Thoracic aorta (tissue), 2 donors: ENCODE results near the gene AHRR. TPM values are rescaled to one million over a fixed set of nuclear protein-coding genes. Genes with fewer than 3 reads are reported as not detected.

Experiments
- ATAC-seq: fragments of 150-250 bp; one replicate; pipeline ENCODE4 v1.8.0; 2017; ENCODE audit warnings: low read depth; ENCODE audit not compliant: insufficient number of reproducible peaks, low FRiP score
- DNase-seq: peaks from one replicate; pipeline ENCODE4 v3.0.0-alpha.2; 2020; ENCODE audit warnings: low spot score
- H3K27ac ChIP-seq, 2 donors: fragments of 200-600 bp; sonication (generic); 1 replicate in 1 of 2; 2 replicates in 1 of 2; pipeline ENCODE4 v1.5.1; 2016; ENCODE audit warnings: mild to moderate bottlenecking in 2 of 2, moderate library complexity in 2 of 2
- H3K27me3 ChIP-seq: fragments of 200-600 bp; sonication (generic); replicated peaks from 2 replicates; pipeline ENCODE4 v1.6.0; 2016; ENCODE audit warnings: mild to moderate bottlenecking; ENCODE audit not compliant: insufficient read depth
- H3K36me3 ChIP-seq: fragments of 200-600 bp; sonication (generic); one replicate; pipeline ENCODE4 v1.5.1; 2016
- H3K4me1 ChIP-seq, 2 donors: fragments of 200-600 bp; sonication (generic); 1 replicate in 1 of 2; 2 replicates in 1 of 2; pipeline versions ENCODE4 v1.5.1 to v1.6.0; 2016; ENCODE audit warnings: low read depth in 2 of 2, mild to moderate bottlenecking in 1 of 2; ENCODE audit not compliant: control insufficient read depth in 1 of 2
- H3K4me3 ChIP-seq: fragments of 200-600 bp; sonication (generic); 2 replicates; pipeline ENCODE4 v1.5.1; 2016; ENCODE audit warnings: mild to moderate bottlenecking
- H3K9me3 ChIP-seq: fragments of 200-600 bp; sonication (generic); 2 replicates; pipeline ENCODE4 v1.5.1; 2016
- total RNA-seq, 2 donors: library from RNA; depleted of rRNA; stranded (reverse); fragments of >200 nt; gene quantifications; one replicate each; pipeline versions ENCODE4 v1.1.0 to v1.2.3, GENCODE V29; 2016
- TF ChIP-seq, protein P1 (sequence below): fragments of 200-600 bp; sonication (generic); IDR thresholded peaks from one replicate; pipeline ENCODE4 v1.5.1; 2019; ENCODE audit warnings: antibody characterized with exemption

Gene AHRR
- total RNA-seq, 2 donors from 2014 or later, result 0.85 to 3.1 TPM

DNA sequence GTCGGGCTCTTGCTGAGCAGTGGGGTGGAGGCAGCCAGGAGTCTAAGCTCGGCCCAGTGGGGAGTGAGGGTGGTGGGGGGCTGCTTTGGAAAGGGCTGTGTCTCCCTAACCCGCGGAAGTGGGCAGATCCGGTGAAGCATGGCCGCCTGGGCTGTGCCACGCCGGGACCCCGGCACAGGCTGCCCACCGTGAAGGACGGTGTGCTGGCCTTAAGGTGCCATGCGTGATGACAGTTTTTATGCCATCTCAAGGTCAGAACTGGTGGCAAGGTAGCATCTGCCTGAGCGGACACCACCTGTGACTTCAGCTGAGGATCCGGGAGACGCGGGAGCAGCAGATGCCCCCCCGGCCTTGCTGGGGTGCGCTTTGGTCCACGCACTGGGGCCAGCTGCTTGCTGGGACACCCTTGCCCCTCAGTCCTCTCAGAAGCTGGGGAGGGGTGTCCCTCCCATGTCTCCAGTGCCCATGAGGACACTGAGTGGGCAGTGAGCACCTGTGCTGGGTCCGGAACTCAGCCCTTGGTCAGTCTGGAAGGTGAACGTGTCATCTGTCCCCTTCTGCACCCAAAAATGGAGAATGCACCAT, 53.9 kb downstream of the AHRR start:
- H3K27ac ChIP-seq, result no peak overlapping the region
- H3K27me3 ChIP-seq, result no peaks in the 10 kb centered on the region
- peaks cover 0 to 4% of the 10 kb centered on the region in 2 donors for H3K4me1 ChIP-seq
- no peaks in the 10 kb centered on the region for H3K36me3 ChIP-seq
- H3K4me3 ChIP-seq, result no peak overlapping the region
- ATAC-seq (no peak), DNase-seq (no peak)
- TF ChIP-seq, protein P1, sequence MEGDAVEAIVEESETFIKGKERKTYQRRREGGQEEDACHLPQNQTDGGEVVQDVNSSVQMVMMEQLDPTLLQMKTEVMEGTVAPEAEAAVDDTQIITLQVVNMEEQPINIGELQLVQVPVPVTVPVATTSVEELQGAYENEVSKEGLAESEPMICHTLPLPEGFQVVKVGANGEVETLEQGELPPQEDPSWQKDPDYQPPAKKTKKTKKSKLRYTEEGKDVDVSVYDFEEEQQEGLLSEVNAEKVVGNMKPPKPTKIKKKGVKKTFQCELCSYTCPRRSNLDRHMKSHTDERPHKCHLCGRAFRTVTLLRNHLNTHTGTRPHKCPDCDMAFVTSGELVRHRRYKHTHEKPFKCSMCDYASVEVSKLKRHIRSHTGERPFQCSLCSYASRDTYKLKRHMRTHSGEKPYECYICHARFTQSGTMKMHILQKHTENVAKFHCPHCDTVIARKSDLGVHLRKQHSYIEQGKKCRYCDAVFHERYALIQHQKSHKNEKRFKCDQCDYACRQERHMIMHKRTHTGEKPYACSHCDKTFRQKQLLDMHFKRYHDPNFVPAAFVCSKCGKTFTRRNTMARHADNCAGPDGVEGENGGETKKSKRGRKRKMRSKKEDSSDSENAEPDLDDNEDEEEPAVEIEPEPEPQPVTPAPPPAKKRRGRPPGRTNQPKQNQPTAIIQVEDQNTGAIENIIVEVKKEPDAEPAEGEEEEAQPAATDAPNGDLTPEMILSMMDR, result no peak
- H3K9me3 ChIP-seq, result no peaks in the 10 kb centered on the region

DNA sequence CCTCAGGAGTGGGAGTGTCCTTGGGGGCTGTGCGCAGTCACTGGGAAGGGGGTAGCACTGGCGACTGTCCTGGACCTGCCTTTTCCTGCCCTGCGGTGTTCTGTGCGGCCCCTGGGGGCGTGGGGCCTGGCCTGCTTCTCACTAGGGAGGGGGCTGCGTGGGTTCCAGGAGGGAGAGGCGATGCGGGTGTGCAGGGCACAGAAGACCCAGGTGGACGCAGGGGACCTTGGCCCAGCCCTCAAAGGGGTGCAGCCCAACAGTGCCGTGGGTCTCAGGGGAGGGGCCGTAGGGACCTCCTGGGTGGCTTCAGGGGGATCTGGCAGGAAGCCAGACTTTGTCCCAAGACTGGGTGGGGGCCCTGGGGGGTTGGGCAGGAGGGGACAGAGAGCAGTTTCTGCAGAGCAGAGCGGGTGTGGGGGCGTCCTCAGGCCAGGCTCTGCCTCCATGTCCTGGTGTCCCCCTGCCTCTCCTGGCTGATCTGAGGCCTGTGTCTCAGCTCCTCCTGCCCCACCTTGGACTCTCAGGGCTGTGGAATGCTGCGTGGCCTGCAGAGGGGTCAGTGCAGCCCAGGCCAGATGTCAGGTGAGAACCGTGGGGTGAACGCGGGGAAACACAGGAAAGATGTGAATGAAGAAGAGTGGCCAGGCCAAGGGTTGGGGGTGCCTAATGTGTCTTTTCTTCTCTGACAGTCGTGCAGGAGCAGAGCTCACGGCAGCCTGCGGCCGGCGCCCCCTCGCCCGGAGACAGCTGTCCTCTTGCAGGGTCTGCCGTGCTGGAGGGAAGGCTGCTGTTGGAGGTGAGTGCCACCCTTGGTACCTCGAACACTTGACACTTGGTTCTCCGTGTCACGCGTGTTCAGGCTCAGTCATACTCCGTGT, 54.6 kb downstream of the AHRR start:
- DNase-seq (no peak), ATAC-seq (no peak)
- Histone ChIP-seq H3K27ac (no peak overlapping the region), H3K4me3 (no peak overlapping the region), H3K9me3 (no peaks in the 10 kb centered on the region), H3K4me1 (peaks cover 0 to 4% of the 10 kb centered on the region in 2 donors), H3K27me3 (no peaks in the 10 kb centered on the region), H3K36me3 (no peaks in the 10 kb centered on the region)
- TF ChIP-seq, protein P1, result no peak

DNA sequence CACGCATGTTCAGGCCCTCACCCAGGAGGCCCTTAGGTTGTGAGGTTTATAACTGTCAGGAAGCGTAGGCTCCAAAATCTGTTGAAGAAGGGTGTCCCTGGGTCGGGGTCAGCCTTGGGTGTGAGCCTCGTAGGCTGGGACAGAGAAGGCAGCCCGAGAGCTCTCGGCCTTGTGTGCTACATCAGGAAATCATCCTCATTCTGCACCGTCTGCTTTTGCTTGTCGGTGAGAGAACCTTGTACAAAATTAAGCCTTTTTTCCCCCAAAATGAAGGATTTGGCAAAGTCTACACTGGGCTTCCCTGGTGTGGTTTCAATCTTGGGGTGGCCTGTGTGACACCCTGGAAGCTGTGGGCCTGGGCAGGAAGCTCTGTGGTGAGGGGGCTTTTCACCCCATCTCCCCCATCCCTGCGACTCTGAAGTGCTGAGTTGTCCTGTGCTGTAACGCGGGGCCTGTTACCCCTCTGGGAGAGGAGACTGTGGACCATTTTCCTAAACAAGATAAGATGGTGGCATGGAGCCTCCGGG, 55.3 kb downstream of the AHRR start:
- Histone ChIP-seq H3K27me3 (no peaks in the 10 kb centered on the region), H3K4me1 (peaks cover 0 to 4% of the 10 kb centered on the region in 2 donors), H3K36me3 (no peaks in the 10 kb centered on the region), H3K27ac (no peak overlapping the region), H3K4me3 (no peak overlapping the region), H3K9me3 (no peaks in the 10 kb centered on the region)
- ATAC-seq (no peak), DNase-seq (no peak)
- TF ChIP-seq, protein P1, result no peak

DNA sequence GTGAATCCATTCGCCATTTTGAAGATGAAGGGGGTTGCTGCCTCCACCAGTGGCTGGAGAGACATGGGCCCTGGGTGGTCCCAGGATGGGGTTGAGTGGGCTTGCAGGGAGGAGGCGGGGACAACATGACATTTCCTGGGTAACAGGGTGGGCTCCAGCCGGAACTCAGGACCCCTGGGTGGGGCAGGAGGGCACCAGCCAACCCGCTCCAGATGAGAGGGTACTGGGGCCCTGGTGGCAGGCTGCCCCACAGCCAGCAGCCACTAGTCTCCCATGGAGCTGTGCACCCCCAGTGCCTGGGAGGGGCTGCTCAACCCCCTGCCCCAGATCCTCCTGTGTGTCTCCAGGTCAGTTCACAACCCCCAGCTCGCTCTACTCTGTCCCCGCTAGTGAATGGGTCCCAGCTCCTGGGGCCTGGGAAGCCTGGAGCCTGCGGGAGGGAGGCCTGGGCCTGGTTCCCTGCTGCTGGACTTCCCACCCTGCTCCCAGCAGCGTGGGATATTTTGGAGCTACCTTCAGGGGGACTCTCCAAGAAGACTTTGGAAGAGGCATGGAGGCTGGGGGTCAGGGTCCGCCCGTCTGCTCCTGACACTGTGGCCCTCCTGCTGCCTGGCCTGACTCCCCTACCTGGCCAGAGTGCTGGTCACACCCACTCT, 55.9 kb downstream of the AHRR start:
- H3K27ac ChIP-seq, result no peak overlapping the region
- H3K9me3 ChIP-seq, result no peaks in the 10 kb centered on the region
- H3K27me3 ChIP-seq, result no peaks in the 10 kb centered on the region
- H3K4me1 ChIP-seq, result peaks cover 0 to 4% of the 10 kb centered on the region in 2 donors
- DNase-seq (no peak), ATAC-seq (no peak)
- no peak overlapping the region for H3K4me3 ChIP-seq
- TF ChIP-seq, protein P1, result no peak
- no peaks in the 10 kb centered on the region for H3K36me3 ChIP-seq
